Measurements from ENCODE around the gene PTPN12.

GRCh38 chr7:77544518-77544917 lies 7.4 kb downstream of the PTPN12 start:
- TF ChIP-seq CTCF (conservative IDR thresholded peaks at IDR 0.05) (no peak), EZH2 (IDR thresholded peaks at IDR 0.05; ENCODE audit: low read depth) (no peak)

Measured in PC-9 (cell line).